GM10248 (cell line): ENCODE data around the gene BCL2.

Experiments used
- CTCF ChIA-PET: fragments of 300-600 bp; sonication (Branson Sonifier 250); formaldehyde crosslinking; extraction: SDS; loops from one replicate; lab custom pipeline; 2021; ENCODE audit warnings: antibody characterized with exemption; lab: Yijun Ruan, JAX
- POLR2A ChIA-PET: fragments of 350-650 bp; sonication (Branson Sonifier 250); formaldehyde crosslinking; extraction: SDS; loops from one replicate; lab custom pipeline; 2020; ENCODE audit warnings: antibody characterized with exemption; lab: Yijun Ruan, JAX
- DNase-seq: peaks from one replicate; pipeline ENCODE4 v3.0.0; 2012; ENCODE audit errors: extremely low spot score
- CTCF ChIP-seq: IDR thresholded peaks from 2 replicates; pipeline ENCODE4 v1.5.1; 2012; ENCODE audit warnings: mild to moderate bottlenecking, low read depth; ENCODE audit errors: extremely low read depth, missing control alignments, control extremely low read depth

BCL2 gene

GRCh38 chr18:63120620-63121019, 198.9 kb downstream of the BCL2 start:
- no peak for DNase-seq
- TF ChIP-seq CTCF = no peak
- ChIA-PET POLR2A (no interaction called here), CTCF (interaction anchor here (0.8 to 4.4 kb wide), 6 partner anchors 8 to 318 kb away, joined by 3 to 26 read pairs (median 6); no protein-coding TSS in a partner anchor)

GRCh38 chr18:63119647-63120046, 199.9 kb downstream of the BCL2 start:
- peak; percentile 48 for TF ChIP-seq CTCF
- ChIA-PET POLR2A (no interaction called here), CTCF (interaction anchor here (0.6 to 4.4 kb wide), 9 partner anchors 9 to 319 kb away, joined by 3 to 26 read pairs (median 4); no protein-coding TSS in a partner anchor)
- DNase-seq = no peak

- POLR2A ChIA-PET = no interaction called here
- CTCF ChIA-PET = interaction anchor here (0.8 to 4.9 kb wide), 6 partner anchors 10 to 209 kb away, joined by 3 to 23 read pairs (median 5); no protein-coding TSS in a partner anchor
- no peak for DNase-seq
- no peak for TF ChIP-seq CTCF
These were observed 205.5 kb downstream of the BCL2 start for GRCh38 chr18:63113899-63114565.

- TF ChIP-seq CTCF = no peak
- DNase-seq = no peak
- CTCF ChIA-PET = interaction anchor here (0.7 to 1.0 kb wide), 3 partner anchors 12 to 24 kb away, joined by 3 to 4 read pairs (median 3); no protein-coding TSS in a partner anchor
- POLR2A ChIA-PET = no interaction called here
These were observed 206.9 kb downstream of the BCL2 start for GRCh38 chr18:63112706-63113105.

GRCh38 chr18:63111671-63112402, 207.7 kb downstream of the BCL2 start:
- no peak for TF ChIP-seq CTCF
- no peak for DNase-seq
- POLR2A ChIA-PET = no interaction called here
- CTCF ChIA-PET = interaction anchor here (0.7 to 1.0 kb wide), 4 partner anchors 11 to 211 kb away, joined by 3 to 4 read pairs (median 3); no protein-coding TSS in a partner anchor

GRCh38 chr18:63109802-63110201, 209.8 kb downstream of the BCL2 start:
- no peak for DNase-seq
- POLR2A ChIA-PET = no interaction called here
- TF ChIP-seq CTCF = no peak
- CTCF ChIA-PET = interaction anchor here (1.0 to 1.7 kb wide), 2 partner anchors 24 to 33 kb away, joined by 3 to 4 read pairs; no protein-coding TSS in a partner anchor
